HEK293T (cell line): ENCODE measurements around the gene DUOXA1.

Experiments used
- CTCF ChIA-PET: fragments of 350-600 bp; formaldehyde crosslinking; extraction: SDS; loops from one replicate; lab custom pipeline; 2021; ENCODE audit warnings: antibody characterized with exemption, inconsistent platforms; lab: Yijun Ruan, JAX
- POLR2A ChIA-PET: fragments of 350-600 bp; formaldehyde crosslinking; extraction: SDS; loops from one replicate; lab custom pipeline; 2020; ENCODE audit warnings: antibody characterized with exemption, inconsistent platforms; lab: Yijun Ruan, JAX
- DNase-seq: peaks from one replicate; pipeline ENCODE4 v3.0.0; 2012; ENCODE audit warnings: mixed read lengths; ENCODE audit errors: extremely low spot score
- ARNT ChIP-seq: fragments of 450-650 bp; IDR thresholded peaks from 2 replicates; pipeline ENCODE4 v1.6.1; 2017; ENCODE audit warnings: mild to moderate bottlenecking
- BHLHE40 ChIP-seq: fragments of 450-650 bp; IDR thresholded peaks from 2 replicates; pipeline ENCODE4 v1.6.1; 2016; ENCODE audit warnings: mild to moderate bottlenecking, moderate library complexity, borderline replicate concordance
- CTBP1 ChIP-seq: fragments of 450-650 bp; IDR thresholded peaks from 2 replicates; pipeline ENCODE4 v1.6.1; 2016; ENCODE audit warnings: borderline replicate concordance
- ELF4 ChIP-seq: fragments of 450-650 bp; IDR thresholded peaks from 2 replicates; pipeline ENCODE4 v1.6.1; 2017; ENCODE audit warnings: antibody characterized with exemption
- FOXA1 ChIP-seq: fragments of 450-650 bp; IDR thresholded peaks from 2 replicates; pipeline ENCODE4 v1.6.1; 2016; ENCODE audit warnings: mild to moderate bottlenecking
- FOXK2 ChIP-seq: fragments of 450-650 bp; IDR thresholded peaks from 2 replicates; pipeline ENCODE4 v1.6.1; 2016; ENCODE audit warnings: mild to moderate bottlenecking
- FOXM1 ChIP-seq: fragments of 450-650 bp; IDR thresholded peaks from 2 replicates; pipeline ENCODE4 v1.6.1; 2017; ENCODE audit warnings: mild to moderate bottlenecking, borderline replicate concordance
- HDGF ChIP-seq: fragments of 450-650 bp; IDR thresholded peaks from 2 replicates; pipeline ENCODE4 v1.6.1; 2017; ENCODE audit warnings: antibody characterized with exemption, borderline replicate concordance
- L3MBTL2 ChIP-seq: fragments of 450-650 bp; conservative IDR thresholded peaks from 2 replicates; pipeline ENCODE4 v1.6.1; 2016; ENCODE audit warnings: mild to moderate bottlenecking
- LEF1 ChIP-seq: fragments of 450-650 bp; IDR thresholded peaks from 2 replicates; pipeline ENCODE4 v1.6.1; 2017; ENCODE audit warnings: mild to moderate bottlenecking, borderline replicate concordance
- NFRKB ChIP-seq: fragments of 450-650 bp; IDR thresholded peaks from 2 replicates; pipeline ENCODE4 v1.6.1; 2016; ENCODE audit warnings: mild to moderate bottlenecking, moderate library complexity
- PKNOX1 ChIP-seq: fragments of 450-650 bp; IDR thresholded peaks from 2 replicates; pipeline ENCODE4 v1.6.1; 2016
- SP1 ChIP-seq: fragments of 450-650 bp; IDR thresholded peaks from 2 replicates; pipeline ENCODE4 v1.6.1; 2017
- SUZ12 ChIP-seq: fragments of 450-650 bp; IDR thresholded peaks from 2 replicates; pipeline ENCODE4 v1.6.1; 2016; ENCODE audit warnings: mild to moderate bottlenecking
- TARDBP ChIP-seq: fragments of 450-650 bp; IDR thresholded peaks from 2 replicates; pipeline ENCODE4 v1.6.1; 2016
- ZNF384 ChIP-seq: fragments of 450-650 bp; IDR thresholded peaks from 2 replicates; pipeline ENCODE4 v1.6.1; 2016

The DUOXA1 gene

GRCh38 chr15:45155739-45156138, 26.1 kb upstream of the DUOXA1 start:
- POLR2A ChIA-PET: no interaction called here
- CTCF ChIA-PET: interaction anchor here (0.6 kb wide), 1 partner anchor 10 kb away, joined by 6 read pairs; no protein-coding TSS in a partner anchor
- no peak for TF ChIP-seq NFRKB
- TF ChIP-seq LEF1: no peak
- TF ChIP-seq BHLHE40: no peak
- TF ChIP-seq SP1: no peak
- DNase-seq: no peak

GRCh38 chr15:45151998-45152828, 22.5 kb upstream of the DUOXA1 start:
- TF ChIP-seq CTBP1 (no peak), SUZ12 (no peak), HDGF (no peak), LEF1 (no peak), SP1 (no peak), BHLHE40 (no peak), FOXA1 (no peak), FOXK2 (no peak), ZNF384 (no peak), FOXM1 (no peak), ELF4 (no peak), TARDBP (no peak), PKNOX1 (no peak), NFRKB (no peak), L3MBTL2 (no peak)
- POLR2A ChIA-PET: no interaction called here
- CTCF ChIA-PET: no interaction called here
- no peak for DNase-seq

- DNase-seq: no peak
- ChIA-PET CTCF (no interaction called here), POLR2A (no interaction called here)
- no peak for TF ChIP-seq L3MBTL2
- no peak for TF ChIP-seq CTBP1
- no peak for TF ChIP-seq BHLHE40
- no peak for TF ChIP-seq FOXM1
- no peak for TF ChIP-seq NFRKB
- TF ChIP-seq ELF4: no peak
- no peak for TF ChIP-seq TARDBP
Measured at GRCh38 chr15:45150997-45151396, 21.3 kb upstream of the DUOXA1 start.

GRCh38 chr15:45150481-45150880, 20.8 kb upstream of the DUOXA1 start:
- TF ChIP-seq SUZ12: no peak
- TF ChIP-seq FOXA1: no peak
- TF ChIP-seq NFRKB: no peak
- TF ChIP-seq PKNOX1: no peak
- no peak for TF ChIP-seq L3MBTL2
- TF ChIP-seq TARDBP: no peak
- no peak for TF ChIP-seq FOXK2
- no peak for TF ChIP-seq ZNF384
- no peak for TF ChIP-seq HDGF
- no peak for TF ChIP-seq ARNT
- no peak for TF ChIP-seq CTBP1
- no peak for TF ChIP-seq ELF4
- no peak for TF ChIP-seq LEF1
- ChIA-PET CTCF (no interaction called here), POLR2A (no interaction called here)
- DNase-seq: no peak

- CTCF ChIA-PET: interaction anchor here (1.5 kb wide), 1 partner anchor 56 kb away, joined by 3 read pairs; no protein-coding TSS in a partner anchor
- POLR2A ChIA-PET: no interaction called here
- no peak for DNase-seq
- TF ChIP-seq LEF1 (no peak), FOXA1 (no peak), CTBP1 (no peak), HDGF (no peak), BHLHE40 (no peak)
Measured at GRCh38 chr15:45149060-45149459, 19.4 kb upstream of the DUOXA1 start.

- ChIA-PET CTCF (interaction anchor here (1.5 kb wide), 1 partner anchor 57 kb away, joined by 3 read pairs; no protein-coding TSS in a partner anchor), POLR2A (no interaction called here)
- TF ChIP-seq SP1 (no peak), FOXK2 (no peak), BHLHE40 (no peak), TARDBP (no peak), ARNT (no peak), ZNF384 (no peak), PKNOX1 (no peak), FOXA1 (no peak), L3MBTL2 (no peak), ELF4 (no peak), CTBP1 (no peak), LEF1 (no peak), HDGF (no peak), FOXM1 (no peak), NFRKB (no peak), SUZ12 (no peak)
- DNase-seq: no peak
Measured at GRCh38 chr15:45148076-45149059, 18.7 kb upstream of the DUOXA1 start.
